ENCODE results near the gene FYN. TPM values are rescaled to one million over a fixed set of nuclear protein-coding genes. Genes with fewer than 3 reads are reported as not detected.
"Not testable (repeated sequence)": the region's sequence is repeated elsewhere in the genome, so short reads cannot be mapped to it uniquely, and the experiment has no call there.

Gene FYN
- 60.6 and 72.8 TPM in 2 replicates for total RNA-seq (2014; rRNA removed; shearing (Covaris generic))
- 91.3 and 103 TPM in 2 replicates for polyA plus RNA-seq (2015; cell fraction: cytosol; rRNA removed)
- 148 and 214 TPM in 2 replicates for polyA plus RNA-seq (2015; cell fraction: nucleus; rRNA removed)

DNA sequence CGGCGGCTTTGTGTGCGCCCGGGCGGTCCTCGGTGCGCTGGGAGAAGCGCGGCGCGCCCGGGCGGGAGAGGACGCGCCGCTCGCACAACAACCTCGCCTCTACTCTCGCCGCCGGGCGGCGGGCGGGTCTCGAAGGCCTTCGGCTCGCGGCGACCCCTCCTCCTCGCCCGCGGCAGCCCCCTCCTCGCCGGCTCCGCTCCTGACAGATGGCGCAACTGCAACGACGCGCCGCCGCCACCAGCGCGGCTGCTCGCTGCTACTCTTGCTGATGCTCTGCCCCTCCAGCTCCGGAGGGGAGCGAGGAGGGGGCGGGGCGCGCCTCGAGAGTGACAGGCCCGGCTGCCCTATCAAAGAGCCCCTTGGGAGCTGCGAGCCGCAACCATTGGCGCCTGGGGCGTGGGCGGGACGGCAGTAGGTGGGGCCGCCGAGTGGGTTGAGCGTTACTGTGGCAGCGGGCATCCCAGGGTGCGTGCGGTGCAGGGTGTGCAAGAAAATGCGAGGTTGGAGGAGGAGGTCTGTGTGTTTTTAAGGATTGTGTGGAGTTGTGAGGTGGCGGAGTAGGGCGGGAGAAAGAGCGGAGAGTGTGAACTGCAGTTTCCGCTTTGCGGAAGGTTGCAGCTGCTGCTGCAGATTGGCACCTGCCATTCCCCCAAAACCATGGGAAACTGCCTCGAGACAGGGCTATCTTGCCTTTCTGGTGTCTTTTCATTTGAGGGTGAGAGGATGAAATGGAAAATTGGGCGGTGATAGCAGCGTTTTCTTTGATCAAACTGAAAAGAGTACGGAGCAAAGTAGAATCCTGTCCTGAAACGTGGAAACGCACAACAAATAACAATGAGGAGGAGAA, at the start of gene FYN:
FYN (minus strand) TSS at position 275 of the 847 bp plus-strand sequence. CDS start 153,401 bp downstream, outside the sequence.
- in situ Hi-C loops (cut with HindIII; ENCODE audit: low pct_unique_long_range_greater_than_20kb, low sequenced_read_pairs), result no loop called here
- DNase-seq (ENCODE audit: low read depth, low spot score), result peak; percentile 95

DNA sequence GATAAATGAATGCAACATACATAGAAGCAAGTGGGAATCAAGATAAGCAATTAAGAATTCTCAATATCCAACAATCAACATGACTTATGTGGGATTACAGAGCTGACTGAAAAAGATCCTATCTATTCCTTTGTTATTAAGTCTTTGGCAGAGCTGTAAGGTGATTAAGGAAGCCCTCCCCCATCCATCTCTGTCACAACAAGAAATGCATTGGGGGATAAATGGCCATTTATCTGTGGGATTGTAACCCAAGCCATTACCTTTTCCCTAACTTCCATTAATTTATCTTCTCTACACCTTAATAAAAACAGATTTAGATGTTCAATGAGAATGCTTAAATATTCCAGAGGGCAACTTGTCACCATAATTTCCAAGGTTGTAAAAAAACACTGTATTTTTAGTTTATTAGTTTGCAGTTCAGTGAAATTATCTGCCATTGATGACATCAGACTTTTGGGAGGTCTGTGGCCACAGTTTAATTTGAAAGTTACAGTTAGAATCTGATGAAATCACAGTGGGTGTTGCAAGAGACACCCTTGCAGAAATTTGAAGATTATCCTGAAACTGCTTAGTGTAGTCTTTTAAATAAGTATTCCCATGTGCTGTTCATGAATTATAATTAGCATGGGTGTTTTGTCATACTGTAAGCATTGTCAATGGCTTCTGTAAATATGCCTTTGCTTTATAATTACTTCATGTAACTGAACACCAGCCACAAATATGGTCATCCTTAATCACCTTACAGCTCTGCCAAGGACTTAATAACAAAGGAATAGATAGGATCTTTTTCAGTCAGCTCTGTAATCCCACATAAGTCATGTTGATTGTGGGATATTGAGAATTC, 49.4 kb upstream of the FYN start:
- in situ Hi-C loops (cut with HindIII; ENCODE audit: low pct_unique_long_range_greater_than_20kb, low sequenced_read_pairs), result no loop called here
- DNase-seq (ENCODE audit: low read depth, low spot score), result no peak

DNA sequence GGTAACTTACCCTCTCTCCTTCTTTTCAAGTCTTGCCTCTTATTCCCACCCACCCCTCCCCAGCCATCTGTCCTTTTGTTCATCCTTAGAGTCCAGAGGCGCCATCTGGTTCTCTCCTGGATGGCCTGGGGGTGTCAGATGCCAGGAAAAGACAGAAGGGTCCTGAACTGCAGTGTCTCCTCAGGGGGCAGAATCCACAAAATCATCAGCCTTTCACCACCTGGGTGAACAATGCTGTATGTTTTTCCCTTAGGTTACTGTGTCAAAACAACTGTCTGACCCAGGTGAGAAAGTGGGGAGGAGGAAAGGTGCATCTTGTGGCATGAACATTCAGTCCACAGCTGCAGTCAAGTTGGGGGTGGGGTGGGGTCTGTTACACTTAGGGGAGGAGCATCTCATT, 47.9 kb upstream of the FYN start:
- in situ Hi-C loops (cut with HindIII; ENCODE audit: low pct_unique_long_range_greater_than_20kb, low sequenced_read_pairs), result no loop called here
- DNase-seq (ENCODE audit: low read depth, low spot score), result no peak

DNA sequence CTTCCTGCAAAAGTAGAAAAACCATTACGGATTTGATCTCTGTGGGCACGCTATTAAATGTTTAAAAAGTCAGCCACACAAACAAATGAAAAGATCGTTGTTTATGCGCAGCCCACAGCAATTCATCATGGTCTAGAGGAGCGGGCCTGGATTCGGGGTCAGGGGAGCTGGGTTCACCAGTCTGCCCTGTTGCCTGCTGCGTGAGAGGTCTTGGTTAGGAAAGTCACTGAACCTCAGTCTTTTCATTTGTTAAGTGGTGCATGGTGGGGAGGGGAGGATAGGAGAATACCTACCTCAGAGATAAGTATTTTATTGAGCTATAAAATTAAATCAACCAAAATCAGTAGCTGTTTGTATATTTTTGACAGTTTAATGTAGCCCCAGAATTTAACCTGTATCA, 47.3 kb upstream of the FYN start:
- DNase-seq (ENCODE audit: low read depth, low spot score), result no peak
- in situ Hi-C loops (cut with HindIII; ENCODE audit: low pct_unique_long_range_greater_than_20kb, low sequenced_read_pairs), result no loop called here

DNA sequence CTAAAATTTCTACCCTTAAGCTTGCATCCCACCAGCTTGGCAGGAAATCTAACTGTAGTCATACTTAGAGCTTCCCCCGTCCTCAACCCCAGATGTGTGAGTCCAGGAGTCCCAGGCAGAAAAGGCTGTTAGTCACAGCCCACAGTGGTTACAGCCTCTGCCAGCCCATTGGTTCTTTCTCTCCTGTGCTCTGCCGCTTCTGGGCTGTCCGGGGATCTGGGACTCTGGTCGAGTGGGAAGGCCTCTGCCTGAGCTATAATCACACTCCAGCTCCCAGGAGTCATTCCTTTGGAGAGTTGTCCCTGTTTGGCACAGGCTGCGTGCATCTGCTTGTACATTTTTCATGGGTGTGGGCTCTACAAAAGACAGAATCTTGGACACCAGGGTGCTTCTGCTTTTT, 45.6 kb upstream of the FYN start:
- in situ Hi-C loops (cut with HindIII; ENCODE audit: low pct_unique_long_range_greater_than_20kb, low sequenced_read_pairs), result no loop called here
- no peak for DNase-seq (ENCODE audit: low read depth, low spot score)

DNA sequence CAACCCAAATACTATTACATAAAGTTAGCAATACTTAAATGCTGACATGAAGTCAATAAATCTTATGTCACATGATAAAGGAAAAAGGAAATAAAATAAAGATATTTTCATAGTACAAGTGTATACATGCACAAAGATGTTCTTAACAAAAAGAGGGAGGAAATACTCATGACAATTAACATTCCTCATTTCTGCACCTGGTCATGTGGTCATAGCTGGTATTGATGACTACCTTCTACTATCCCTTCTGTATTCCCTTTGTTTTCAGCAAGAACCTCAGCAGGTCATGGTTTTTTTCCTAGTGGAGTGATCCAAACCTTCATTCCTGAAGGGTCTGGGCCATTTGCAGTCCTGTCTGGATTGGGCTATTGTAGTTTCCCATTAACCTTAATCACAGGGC, 43.5 kb upstream of the FYN start:
- DNase-seq (ENCODE audit: low read depth, low spot score), result no peak
- in situ Hi-C loops (cut with HindIII; ENCODE audit: low pct_unique_long_range_greater_than_20kb, low sequenced_read_pairs), result no loop called here

DNA sequence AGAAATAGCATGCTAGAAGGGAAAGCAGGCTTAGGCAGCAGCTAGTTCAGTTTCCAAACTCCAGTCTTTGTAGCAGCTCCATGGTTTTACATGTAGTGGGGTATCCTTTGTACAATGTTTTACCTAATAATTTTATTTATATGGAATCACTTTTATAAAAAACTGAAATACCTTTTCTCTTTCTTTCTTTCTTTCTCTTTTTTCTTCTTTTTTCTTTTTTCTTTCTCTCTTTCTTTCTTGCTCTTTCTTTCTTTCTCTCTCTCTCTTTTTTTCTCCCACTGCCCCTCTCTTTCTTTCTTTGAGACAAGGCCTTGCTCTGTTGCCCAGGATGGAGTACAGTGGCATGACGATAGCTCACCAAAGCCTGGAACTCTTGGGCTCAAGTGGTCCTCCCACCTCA, 41.4 kb upstream of the FYN start:
- DNase-seq (ENCODE audit: low read depth, low spot score), result no peak
- in situ Hi-C loops (cut with HindIII; ENCODE audit: low pct_unique_long_range_greater_than_20kb, low sequenced_read_pairs), result no loop called here

DNA sequence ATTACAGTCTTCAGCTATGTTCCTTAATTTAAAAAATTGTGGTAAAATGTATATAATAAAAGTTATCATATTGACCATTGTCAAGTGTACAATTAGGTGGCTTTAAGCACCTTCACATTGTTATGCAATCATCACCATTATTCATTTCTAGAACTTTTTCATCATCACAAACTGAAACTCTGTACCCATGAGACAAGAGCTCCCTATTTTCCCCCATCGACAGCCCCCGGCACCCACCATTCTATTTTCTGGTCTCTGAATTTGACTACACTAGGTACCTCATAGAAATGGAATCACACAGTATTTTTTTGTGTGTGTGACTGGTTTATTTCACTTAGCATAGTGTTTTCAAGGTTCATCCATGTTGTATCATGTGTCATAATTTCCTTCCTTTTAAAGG, 39.7 kb upstream of the FYN start:
- DNase-seq (ENCODE audit: low read depth, low spot score), result no peak

DNA sequence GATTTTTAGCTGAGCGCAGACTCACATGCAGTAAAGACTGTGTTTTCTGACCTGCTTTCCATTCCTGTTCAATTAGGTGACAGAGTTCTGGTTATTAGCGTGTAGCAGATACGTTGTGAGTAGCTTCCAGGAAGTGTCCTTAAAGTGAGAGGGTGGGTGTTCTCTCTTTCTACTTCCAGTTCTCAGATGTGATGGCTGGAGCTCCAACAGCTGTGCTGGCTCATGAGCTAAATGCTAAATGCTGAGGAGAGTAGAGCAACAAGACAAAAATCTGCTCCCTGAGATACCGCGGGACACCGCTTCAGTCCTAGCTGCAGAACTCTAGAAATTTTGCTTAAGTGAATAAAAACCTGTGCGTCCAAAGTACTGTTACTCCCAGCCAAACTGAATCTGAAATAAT, 38.2 kb upstream of the FYN start:
- DNase-seq (ENCODE audit: low read depth, low spot score), result no peak
- in situ Hi-C loops (cut with HindIII; ENCODE audit: low pct_unique_long_range_greater_than_20kb, low sequenced_read_pairs), result no loop called here

More for the DNA sequence above, 39.7 kb upstream of the FYN start:
- in situ Hi-C loops (cut with HindIII; ENCODE audit: low pct_unique_long_range_greater_than_20kb, low sequenced_read_pairs), result no loop called here

DNA sequence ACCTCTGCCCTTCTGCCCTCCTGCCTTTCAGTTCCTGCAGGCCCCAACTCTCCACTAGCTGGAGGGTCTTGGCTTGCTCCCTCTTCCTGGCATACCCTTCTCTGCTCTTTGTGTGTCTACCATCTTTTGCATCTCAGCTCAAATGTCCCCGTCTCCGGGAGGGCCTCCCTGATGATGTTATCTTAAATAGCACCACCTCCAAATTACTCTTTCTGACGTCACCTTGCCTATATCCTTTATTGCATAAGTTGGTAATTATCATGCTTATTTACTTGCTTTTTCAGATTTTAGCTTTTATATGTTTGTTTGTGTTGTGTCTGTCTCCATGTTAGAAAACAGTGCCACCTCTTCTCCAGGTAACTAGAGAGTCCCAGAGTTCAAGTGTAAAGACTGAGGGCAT, 36.0 kb upstream of the FYN start:
- DNase-seq (ENCODE audit: low read depth, low spot score), result no peak
- in situ Hi-C loops (cut with HindIII; ENCODE audit: low pct_unique_long_range_greater_than_20kb, low sequenced_read_pairs), result no loop called here

DNA sequence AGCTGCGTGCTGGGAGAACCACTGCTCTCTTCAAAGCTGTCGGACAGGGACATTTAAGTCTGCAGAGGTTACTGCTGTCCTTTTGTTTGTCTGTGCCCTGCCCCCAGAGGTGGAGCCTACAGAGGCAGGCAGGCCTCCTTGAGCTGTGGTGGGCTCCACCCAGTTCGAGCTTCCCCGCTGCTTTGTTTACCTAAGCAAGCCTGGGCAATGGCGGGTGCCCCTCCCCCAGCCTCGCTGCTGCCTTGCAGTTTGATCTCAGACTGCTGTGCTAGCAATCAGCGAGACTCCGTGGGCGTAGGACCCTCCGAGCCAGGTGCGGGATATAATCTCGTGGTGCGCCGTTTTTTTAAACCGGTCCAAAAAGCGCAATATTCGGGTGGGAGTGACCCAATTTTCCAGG, 35.1 kb upstream of the FYN start:
- DNase-seq (ENCODE audit: low read depth, low spot score); in situ Hi-C loops (cut with HindIII; ENCODE audit: low pct_unique_long_range_greater_than_20kb, low sequenced_read_pairs): not testable (repeated sequence)

DNA sequence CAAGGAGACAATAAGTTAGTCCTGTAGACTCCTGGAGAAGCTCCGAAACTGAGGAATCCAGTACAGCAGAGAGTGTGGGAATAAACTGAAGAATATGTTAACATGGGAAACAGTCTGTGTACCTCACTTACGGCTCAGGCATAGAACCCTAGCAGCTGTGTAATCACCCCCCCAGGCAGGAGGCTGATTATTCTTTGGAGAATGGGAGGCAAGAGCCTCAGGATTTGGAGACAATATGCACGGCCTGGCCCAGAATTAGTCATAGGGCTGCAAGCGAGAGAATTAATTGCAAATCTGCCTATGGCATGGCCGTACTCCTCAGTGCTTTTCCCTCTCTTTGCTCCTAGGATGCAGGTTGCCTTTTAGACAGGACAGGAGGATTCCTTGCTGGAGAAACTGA, 27.5 kb upstream of the FYN start:
- DNase-seq (ENCODE audit: low read depth, low spot score), result no peak
- in situ Hi-C loops (cut with HindIII; ENCODE audit: low pct_unique_long_range_greater_than_20kb, low sequenced_read_pairs), result no loop called here

DNA sequence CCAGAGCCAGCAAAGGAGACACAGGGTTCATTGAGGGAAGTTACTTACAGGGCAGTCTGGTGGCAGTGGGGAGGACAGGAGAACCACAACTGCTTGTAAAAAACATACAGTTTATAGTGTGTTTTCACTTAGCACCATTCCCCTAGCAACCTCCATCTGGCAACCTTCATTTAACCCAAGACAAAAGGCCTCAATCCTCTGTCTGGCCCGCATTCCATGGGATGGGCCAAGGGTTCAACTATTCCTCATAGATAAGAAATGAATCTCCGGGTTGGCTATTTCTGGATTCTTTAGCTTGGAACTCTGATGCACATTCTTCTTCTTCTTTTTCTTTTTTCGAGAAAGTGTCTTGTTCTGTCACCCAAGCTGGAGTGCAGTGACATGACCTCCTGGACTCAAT, 26.3 kb upstream of the FYN start:
- in situ Hi-C loops (cut with HindIII; ENCODE audit: low pct_unique_long_range_greater_than_20kb, low sequenced_read_pairs), result no loop called here
- DNase-seq (ENCODE audit: low read depth, low spot score), result no peak

DNA sequence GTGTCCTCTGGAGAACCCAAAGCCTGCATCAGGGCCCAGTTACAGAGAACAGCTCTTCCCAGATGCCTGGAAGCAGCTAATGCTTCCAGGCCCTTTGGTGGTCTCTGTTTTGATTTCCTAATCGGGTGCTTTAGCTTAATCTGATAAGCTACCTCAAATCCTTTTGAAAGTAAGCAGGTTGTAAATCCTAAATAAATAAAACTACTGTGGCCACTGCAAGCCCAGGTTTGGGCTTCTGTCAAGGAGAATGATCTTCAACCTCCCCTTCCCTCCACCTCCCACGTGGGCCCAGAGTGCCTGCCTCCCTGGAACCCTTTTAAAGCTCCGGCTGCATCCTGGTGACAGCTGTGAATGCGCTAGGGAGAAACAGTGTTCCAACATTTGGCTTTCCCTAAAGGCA, 25.2 kb upstream of the FYN start:
- in situ Hi-C loops (cut with HindIII; ENCODE audit: low pct_unique_long_range_greater_than_20kb, low sequenced_read_pairs), result no loop called here

DNA sequence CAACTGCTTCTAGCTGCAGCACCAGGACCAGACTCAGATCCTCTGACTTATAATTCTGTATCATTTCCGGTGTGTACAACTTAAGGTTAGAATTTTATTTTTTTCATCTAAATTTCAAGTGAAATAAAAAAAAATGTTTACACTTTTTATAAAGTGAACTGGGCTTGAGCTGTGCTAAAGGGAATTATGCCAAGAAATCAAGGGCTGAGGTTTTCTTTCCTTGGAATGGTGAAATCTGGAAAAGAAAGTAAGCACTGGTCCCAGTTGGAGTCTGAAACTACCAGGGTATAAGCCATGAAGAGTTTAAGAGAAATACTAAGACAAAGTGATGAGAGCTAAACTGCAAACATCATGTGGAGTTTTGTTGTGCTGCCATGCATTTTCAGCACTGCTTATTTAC, 21.7 kb upstream of the FYN start:
- in situ Hi-C loops (cut with HindIII; ENCODE audit: low pct_unique_long_range_greater_than_20kb, low sequenced_read_pairs), result no loop called here

More for the DNA sequence above, 25.2 kb upstream of the FYN start:
- no peak for DNase-seq (ENCODE audit: low read depth, low spot score)

DNA sequence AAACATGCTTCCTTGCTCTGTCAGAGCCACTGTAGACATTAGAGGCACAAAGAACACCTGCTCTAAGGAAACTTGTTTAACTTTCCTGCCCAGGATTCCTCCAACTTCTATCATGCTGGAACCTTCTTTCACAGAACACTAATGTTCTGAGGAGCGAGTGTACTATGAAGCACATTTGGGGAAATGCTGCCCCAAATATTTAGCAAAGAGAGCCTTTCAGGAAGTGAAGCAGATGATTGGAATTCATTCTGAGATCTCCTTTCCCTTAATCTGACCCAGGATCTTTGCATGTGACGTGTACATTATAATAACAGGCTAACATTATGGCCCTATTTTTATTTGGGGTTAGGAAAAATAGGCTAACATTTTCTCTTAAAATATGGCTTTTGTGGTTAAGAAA, 21.0 kb upstream of the FYN start:
- in situ Hi-C loops (cut with HindIII; ENCODE audit: low pct_unique_long_range_greater_than_20kb, low sequenced_read_pairs), result no loop called here

More for the DNA sequence above, 21.7 kb upstream of the FYN start:
- no peak for DNase-seq (ENCODE audit: low read depth, low spot score)

DNA sequence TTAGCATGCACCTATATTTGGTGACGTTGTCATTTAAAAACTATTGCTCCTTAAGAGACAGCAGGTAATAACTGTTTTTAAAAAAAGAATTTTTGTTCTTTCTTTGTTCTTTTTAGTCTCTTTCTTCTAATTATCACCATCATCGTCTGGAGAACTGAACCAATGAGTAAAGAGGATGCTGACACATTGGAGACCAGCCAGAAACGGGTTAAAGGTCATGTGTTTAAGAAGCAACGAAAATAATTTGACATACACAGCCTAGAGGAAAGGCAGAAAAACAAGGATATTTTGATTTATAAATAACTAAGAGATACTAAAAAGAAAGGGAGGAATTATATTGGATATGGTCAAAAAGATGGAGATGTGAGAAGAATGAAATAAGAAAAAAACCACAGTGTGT, 19.2 kb upstream of the FYN start:
- DNase-seq (ENCODE audit: low read depth, low spot score), result no peak
- in situ Hi-C loops (cut with HindIII; ENCODE audit: low pct_unique_long_range_greater_than_20kb, low sequenced_read_pairs), result no loop called here

More for the DNA sequence above, 21.0 kb upstream of the FYN start:
- no peak for DNase-seq (ENCODE audit: low read depth, low spot score)

DNA sequence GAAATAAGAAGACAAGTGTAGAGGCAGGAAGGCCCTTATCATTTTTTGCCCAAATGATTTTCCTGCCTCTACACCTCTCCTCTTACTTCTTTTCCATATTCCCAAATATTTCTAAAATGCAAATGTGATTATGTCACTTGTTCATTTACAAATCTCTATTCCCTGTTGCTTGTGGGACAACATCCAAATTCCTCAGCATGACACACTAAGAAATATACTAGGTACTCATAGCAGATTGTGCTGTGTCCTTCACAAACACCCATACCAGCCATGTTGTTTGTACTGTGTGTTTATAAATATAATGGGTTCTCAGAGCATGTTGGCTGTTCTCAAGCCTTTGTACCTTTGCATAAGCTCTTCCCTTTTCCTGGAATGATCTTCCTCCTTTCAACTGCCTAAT, 17.7 kb upstream of the FYN start:
- no peak for DNase-seq (ENCODE audit: low read depth, low spot score)
- in situ Hi-C loops (cut with HindIII; ENCODE audit: low pct_unique_long_range_greater_than_20kb, low sequenced_read_pairs), result no loop called here
